GM19324 (cell line): ENCODE data around the gene CRYBA1.
A peak's percentile ranks its signal among the peaks of the same experiment; 100 is the strongest.
"Not testable (repeated sequence)": the region's sequence is repeated elsewhere in the genome, so short reads cannot be mapped to it uniquely, and the experiment has no call there.

Experiments
- ATAC-seq: cut with Tn5 transposase; IDR thresholded peaks from one replicate; pipeline ENCODE4 v1.9.1; 2021; ENCODE audit warnings: mild to moderate bottlenecking, moderate library complexity; ENCODE audit not compliant: unreplicated experiment, low FRiP score

Gene CRYBA1

DNA sequence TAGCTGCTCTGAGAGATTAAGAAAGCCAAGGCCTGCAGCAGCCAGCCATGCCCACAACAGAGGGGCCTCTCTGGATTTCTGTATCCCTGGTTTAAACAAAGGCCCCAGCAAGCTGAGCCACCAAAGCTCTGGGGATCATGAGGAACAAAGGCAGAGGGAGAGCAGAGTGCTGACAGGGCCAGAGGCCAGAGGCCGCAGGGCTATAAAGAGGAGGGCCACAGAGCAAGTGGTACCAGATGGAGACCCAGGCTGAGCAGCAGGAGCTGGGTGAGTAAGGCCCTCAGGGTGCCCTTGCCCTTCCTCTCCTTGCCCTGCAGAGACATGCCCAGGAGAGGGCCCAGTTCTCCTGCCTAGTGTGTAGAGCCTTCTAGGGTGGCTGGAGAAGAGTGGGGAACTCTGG lies at the start of gene CRYBA1:
Gene CRYBA1 (plus strand): TSS at position 232 of the 400 bp plus-strand sequence. CDS start 5 bp downstream, at position 237.
- ATAC-seq = no peak

- ATAC-seq = no peak
Observed at GRCh38 chr17:29197516-29198272, 49.0 kb upstream of the CRYBA1 start.

DNA sequence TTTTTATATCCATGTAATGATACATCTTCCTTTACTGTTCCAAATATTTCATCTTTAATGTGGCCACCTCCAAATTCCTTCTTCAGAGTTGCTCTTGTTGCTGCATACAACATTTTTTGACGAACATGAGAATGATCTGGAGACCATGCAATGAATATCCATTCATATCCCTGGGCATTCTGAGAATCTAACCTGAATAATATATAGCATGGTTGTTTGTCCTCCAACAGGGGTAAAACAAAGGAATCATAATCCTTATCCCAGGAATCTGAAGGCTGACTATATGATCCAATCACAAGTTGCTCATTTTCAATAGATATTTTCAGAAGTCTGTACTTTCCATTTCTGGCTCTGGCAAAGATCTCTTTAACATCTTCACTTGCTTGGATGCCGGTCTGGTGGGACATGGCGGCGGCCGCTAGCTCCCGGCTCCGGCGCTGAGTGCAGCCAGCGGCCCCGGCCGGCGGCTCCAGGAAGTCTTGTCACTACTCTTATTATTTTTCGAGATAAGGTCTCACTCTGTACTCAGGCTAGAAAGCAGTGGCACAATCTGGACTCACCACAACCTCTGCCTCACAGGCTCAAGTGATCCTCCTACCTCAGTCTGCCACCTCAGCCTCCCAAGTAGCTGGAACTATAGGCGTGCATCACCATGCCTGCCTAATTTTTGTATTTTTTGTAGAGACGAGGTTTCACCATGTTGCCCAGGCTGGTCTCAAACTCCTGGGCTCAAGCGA lies 42.4 kb upstream of the CRYBA1 start:
- ATAC-seq = not testable (repeated sequence)

GRCh38 chr17:29205047-29205446 lies 41.6 kb upstream of the CRYBA1 start:
- no peak for ATAC-seq

GRCh38 chr17:29207975-29208374 lies 38.7 kb upstream of the CRYBA1 start:
- ATAC-seq = no peak

GRCh38 chr17:29209073-29209472 lies 37.6 kb upstream of the CRYBA1 start:
- ATAC-seq = no peak

DNA sequence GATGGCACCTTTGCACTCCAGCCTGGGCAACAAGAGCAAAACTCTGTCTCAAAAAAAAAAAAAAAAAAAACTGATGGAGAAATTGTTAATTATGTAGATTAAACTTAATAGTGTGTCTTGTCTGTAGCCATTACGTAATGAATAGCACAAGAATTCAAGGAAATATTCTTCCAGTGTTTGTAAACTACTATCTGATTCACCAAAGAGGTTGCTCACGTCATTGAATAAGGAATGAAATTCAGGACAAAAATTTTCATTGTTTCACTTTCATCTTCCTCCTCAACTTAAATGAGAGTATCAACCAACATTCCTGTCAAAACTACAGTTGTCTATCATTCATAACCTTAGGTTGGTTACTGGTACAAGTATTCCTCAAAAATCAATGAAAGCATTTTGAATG lies 35.8 kb upstream of the CRYBA1 start:
- ATAC-seq = no peak

- no peak for ATAC-seq
Observed at GRCh38 chr17:29212094-29212631, 34.5 kb upstream of the CRYBA1 start.

- no peak for ATAC-seq
Observed at GRCh38 chr17:29212681-29213121, 34.0 kb upstream of the CRYBA1 start.

DNA sequence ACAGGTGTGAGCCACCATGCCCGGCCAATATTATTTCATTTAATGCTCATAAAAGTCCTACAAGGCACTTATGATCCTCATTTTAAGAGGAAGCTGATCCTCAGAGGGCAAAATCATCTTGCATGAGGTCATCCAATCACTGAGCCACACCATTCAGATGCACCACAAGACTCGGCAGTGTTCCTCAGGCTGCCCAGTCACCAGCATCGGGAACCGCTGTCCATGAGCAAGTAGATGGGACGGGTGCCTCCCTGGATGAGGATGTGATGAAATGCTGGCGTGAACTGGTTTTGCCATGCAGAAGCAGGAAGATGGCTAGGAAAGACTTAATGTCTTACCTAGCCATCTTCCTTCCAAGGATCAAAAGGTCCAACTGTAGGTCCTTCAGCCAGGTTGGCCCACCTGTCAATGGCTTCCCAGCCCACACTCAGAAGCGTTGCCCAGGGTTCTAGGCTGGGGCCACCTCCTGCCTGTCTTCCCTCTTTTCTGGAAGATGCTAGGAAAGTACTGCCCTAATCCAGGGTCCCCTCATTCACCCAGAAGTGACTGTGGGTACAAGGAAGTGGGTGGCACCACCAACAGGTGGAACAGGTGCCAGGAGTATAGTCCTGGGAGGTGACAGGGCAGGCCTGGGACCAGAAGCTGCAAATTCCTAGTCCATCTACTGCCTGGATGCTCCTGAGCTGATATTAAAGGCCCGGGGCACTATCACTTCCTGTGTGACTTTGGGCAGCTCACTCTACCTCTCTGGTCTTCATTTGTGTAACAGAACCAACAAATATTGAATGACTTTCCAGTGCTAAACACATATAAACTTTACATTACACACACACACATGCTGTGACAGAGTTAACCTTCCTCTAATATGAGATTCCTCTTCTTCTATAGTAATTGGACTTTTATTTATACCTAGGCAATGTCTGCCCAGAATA lies 32.2 kb upstream of the CRYBA1 start:
- no peak for ATAC-seq

DNA sequence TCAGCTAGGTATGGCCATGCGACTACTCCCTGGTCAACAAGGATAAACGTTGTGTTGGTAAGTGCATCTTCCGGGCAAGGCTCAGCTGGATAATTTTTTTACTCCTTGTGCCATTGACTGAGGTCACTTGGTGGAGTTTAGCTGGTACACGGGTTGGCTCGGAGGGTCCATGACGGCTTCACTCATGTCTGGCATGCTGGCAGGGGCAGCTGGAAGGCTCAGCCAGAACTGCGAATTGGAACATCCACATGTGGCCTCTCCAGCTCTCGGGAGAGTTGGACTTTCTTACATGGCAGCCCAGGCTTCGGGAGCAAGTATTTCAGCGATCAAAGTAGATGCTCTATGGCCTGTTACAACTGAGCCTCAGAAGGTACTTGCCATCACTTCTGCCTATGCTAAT lies 31.5 kb upstream of the CRYBA1 start:
- no peak for ATAC-seq

GRCh38 chr17:29215717-29216116 lies 30.9 kb upstream of the CRYBA1 start:
- no peak for ATAC-seq

GRCh38 chr17:29216181-29216580 lies 30.5 kb upstream of the CRYBA1 start:
- ATAC-seq = no peak

- no peak for ATAC-seq
Observed at GRCh38 chr17:29216856-29217255, 29.8 kb upstream of the CRYBA1 start.

- ATAC-seq = peak; percentile 51
Observed at GRCh38 chr17:29219378-29220047, 27.1 kb upstream of the CRYBA1 start.

- ATAC-seq = not testable (repeated sequence)
Observed at GRCh38 chr17:29221338-29221737, 25.3 kb upstream of the CRYBA1 start.

DNA sequence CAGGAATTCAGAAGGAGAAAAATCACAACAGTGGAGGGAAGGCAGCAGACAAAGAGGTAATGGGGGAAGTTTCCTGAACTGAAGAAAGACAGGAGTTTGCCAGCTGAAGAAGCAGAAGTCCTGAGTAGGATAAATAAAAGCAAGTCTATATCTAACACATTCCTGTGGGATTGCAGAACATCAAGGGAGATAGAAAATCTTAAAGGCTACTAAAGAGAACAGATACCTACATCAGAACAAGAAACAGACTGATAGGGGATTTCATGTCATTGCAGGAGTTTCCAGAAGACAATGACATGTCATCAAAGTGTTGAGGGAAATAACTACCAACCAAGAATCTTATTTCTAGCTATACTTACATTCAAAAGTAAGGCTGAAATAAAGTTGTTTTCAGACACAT lies 21.3 kb upstream of the CRYBA1 start:
- ATAC-seq = no peak

GRCh38 chr17:29233301-29233700 lies 13.4 kb upstream of the CRYBA1 start:
- no peak for ATAC-seq

- not testable (repeated sequence) for ATAC-seq
Observed at GRCh38 chr17:29234972-29235371, 11.7 kb upstream of the CRYBA1 start.

GRCh38 chr17:29235904-29236303 lies 10.8 kb upstream of the CRYBA1 start:
- no peak for ATAC-seq
